ENCODE results near the gene CIITA. TPM values are rescaled to one million over a fixed set of nuclear protein-coding genes. Genes with fewer than 3 reads are reported as not detected.

Gene CIITA
- total RNA-seq, 2 donors from 2014 or later: 25.2 to 31.0 TPM

- no peak for TF ChIP-seq CTCF (IDR thresholded peaks at IDR 0.05)
- H3K36me3 ChIP-seq: no peaks in the 10 kb centered on the region
- no peaks in the 10 kb centered on the region for H3K9me3 ChIP-seq
- H3K27me3 ChIP-seq (replicated peaks; ENCODE audit: insufficient read depth): no peaks in the 10 kb centered on the region
- no peak overlapping the region for H3K4me3 ChIP-seq
- H3K27ac ChIP-seq: no peak overlapping the region
- DNase-seq (ENCODE audit: low spot score): no peak
- H3K4me1 ChIP-seq (ENCODE audit: control insufficient read depth in 1 of 2, low read depth in 2 of 2): peaks cover 20 to 34% of the 10 kb centered on the region in 2 donors
- no peak for ATAC-seq (ENCODE audit: insufficient number of reproducible peaks, low FRiP score, low read depth)
Observed at GRCh38 chr16:10831894-10832886, 44.8 kb upstream of the CIITA start.

GRCh38 chr16:10833271-10833670, 43.7 kb upstream of the CIITA start:
- no peaks in the 10 kb centered on the region for H3K36me3 ChIP-seq
- H3K9me3 ChIP-seq: no peaks in the 10 kb centered on the region
- no peak for TF ChIP-seq CTCF (IDR thresholded peaks at IDR 0.05)
- H3K27ac ChIP-seq: no peak overlapping the region
- ATAC-seq (ENCODE audit: insufficient number of reproducible peaks, low FRiP score, low read depth) (no peak), DNase-seq (ENCODE audit: low spot score) (no peak)
- H3K27me3 ChIP-seq (replicated peaks; ENCODE audit: insufficient read depth): no peaks in the 10 kb centered on the region
- H3K4me3 ChIP-seq: no peak overlapping the region
- peaks cover 10 to 23% of the 10 kb centered on the region in 2 donors for H3K4me1 ChIP-seq (ENCODE audit: control insufficient read depth in 1 of 2, low read depth in 2 of 2)

GRCh38 chr16:10834130-10834529, 42.9 kb upstream of the CIITA start:
- H3K4me3 ChIP-seq: no peak overlapping the region
- H3K4me1 ChIP-seq (ENCODE audit: control insufficient read depth in 1 of 2, low read depth in 2 of 2): peaks cover 4 to 15% of the 10 kb centered on the region in 2 donors
- H3K36me3 ChIP-seq: no peaks in the 10 kb centered on the region
- no peaks in the 10 kb centered on the region for H3K27me3 ChIP-seq (replicated peaks; ENCODE audit: insufficient read depth)
- H3K9me3 ChIP-seq: no peaks in the 10 kb centered on the region
- no peak for TF ChIP-seq CTCF (IDR thresholded peaks at IDR 0.05)
- DNase-seq (ENCODE audit: low spot score): no peak
- ATAC-seq (ENCODE audit: insufficient number of reproducible peaks, low FRiP score, low read depth): no peak
- no peak overlapping the region for H3K27ac ChIP-seq

GRCh38 chr16:10834766-10835165, 42.2 kb upstream of the CIITA start:
- Histone ChIP-seq H3K4me3 (no peak overlapping the region), H3K4me1 (ENCODE audit: control insufficient read depth in 1 of 2, low read depth in 2 of 2) (peaks cover 0 to 8% of the 10 kb centered on the region in 2 donors), H3K9me3 (no peaks in the 10 kb centered on the region), H3K27me3 (replicated peaks; ENCODE audit: insufficient read depth) (no peaks in the 10 kb centered on the region), H3K27ac (no peak overlapping the region), H3K36me3 (no peaks in the 10 kb centered on the region)
- DNase-seq (ENCODE audit: low spot score) (no peak), ATAC-seq (ENCODE audit: insufficient number of reproducible peaks, low FRiP score, low read depth) (no peak)
- TF ChIP-seq CTCF (IDR thresholded peaks at IDR 0.05): no peak

- Histone ChIP-seq H3K4me1 (ENCODE audit: control insufficient read depth in 1 of 2, low read depth in 2 of 2) (peaks cover 0 to 6% of the 10 kb centered on the region in 2 donors), H3K36me3 (no peaks in the 10 kb centered on the region), H3K27ac (no peak overlapping the region), H3K9me3 (no peaks in the 10 kb centered on the region), H3K4me3 (no peak overlapping the region), H3K27me3 (replicated peaks; ENCODE audit: insufficient read depth) (no peaks in the 10 kb centered on the region)
- DNase-seq (ENCODE audit: low spot score) (no peak), ATAC-seq (ENCODE audit: insufficient number of reproducible peaks, low FRiP score, low read depth) (no peak)
- TF ChIP-seq CTCF (IDR thresholded peaks at IDR 0.05): no peak
Observed at GRCh38 chr16:10835281-10835931, 41.6 kb upstream of the CIITA start.
